CD4-positive, alpha-beta memory T cell (primary cell): ENCODE measurements around the gene SIX5. TPM values are rescaled to one million over a fixed set of nuclear protein-coding genes. Genes with fewer than 3 reads are reported as not detected.

Source experiments
- CTCF ChIA-PET: fragments of 350-600 bp; sonication (Branson Sonifier 250); formaldehyde crosslinking; loops from one replicate; lab custom pipeline; 2021; ENCODE audit warnings: inconsistent platforms; ENCODE audit not compliant: partially characterized antibody; lab: Charles Lee
- POLR2A ChIA-PET: fragments of 350-600 bp; sonication (Branson Sonifier 250); formaldehyde crosslinking; loops from one replicate; lab custom pipeline; 2021; ENCODE audit not compliant: partially characterized antibody; lab: Charles Lee
- DNase-seq, 5 donors: peaks; one replicate each; pipeline versions ENCODE4 v3.0.0 to v3.0.0-alpha.2; 2020 to 2022; ENCODE audit warnings: mixed read lengths in 1 of 5
- H3K27ac ChIP-seq: one replicate; pipeline ENCODE4 v1.7.0; 2013; ENCODE audit warnings: low read depth, low read length
- H3K27me3 ChIP-seq: 2 replicates; pipeline ENCODE4 v1.7.0; 2013; ENCODE audit warnings: mild to moderate bottlenecking, low read length, moderate library complexity; ENCODE audit not compliant: insufficient read depth
- H3K36me3 ChIP-seq: 2 replicates; pipeline ENCODE4 v1.7.0; 2013; ENCODE audit warnings: mild to moderate bottlenecking, low read length, moderate library complexity; ENCODE audit not compliant: insufficient read depth
- H3K4me1 ChIP-seq: 2 replicates; pipeline ENCODE4 v1.7.0; 2013; ENCODE audit warnings: mild to moderate bottlenecking, low read length, moderate library complexity; ENCODE audit not compliant: insufficient read depth
- H3K4me3 ChIP-seq, 2 donors: one replicate each; pipeline ENCODE4 v1.7.0; 2013; ENCODE audit warnings: low read length in 2 of 2, mild to moderate bottlenecking in 1 of 2
- H3K9me3 ChIP-seq, 2 donors: one replicate each; pipeline ENCODE4 v1.7.0; 2013; ENCODE audit warnings: low read length in 2 of 2, control low read depth in 1 of 2; ENCODE audit not compliant: control insufficient read depth in 1 of 2
- H3K27ac Mint-ChIP-seq, 7 donors: one replicate each; pipeline ENCODE4 v1.8.0; 2020 to 2021; ENCODE audit warnings: mixed read lengths in 7 of 7, mild to moderate bottlenecking in 6 of 7, inconsistent platforms in 3 of 7, moderate library complexity in 3 of 7
- H3K27me3 Mint-ChIP-seq, 2 donors: one replicate each; pipeline ENCODE4 v1.8.0; 2020 to 2021; ENCODE audit warnings: mixed read lengths in 2 of 2
- H3K36me3 Mint-ChIP-seq, 2 donors: one replicate each; pipeline ENCODE4 v1.8.0; 2020 to 2021; ENCODE audit warnings: mixed read lengths in 2 of 2, inconsistent platforms in 1 of 2, mild to moderate bottlenecking in 1 of 2
- H3K4me1 Mint-ChIP-seq, 4 donors: one replicate each; pipeline ENCODE4 v1.8.0; 2020 to 2021; ENCODE audit warnings: mixed read lengths in 4 of 4, mild to moderate bottlenecking in 1 of 4
- H3K4me3 Mint-ChIP-seq, 8 donors: one replicate each; pipeline ENCODE4 v1.8.0; 2020 to 2021; ENCODE audit warnings: mixed read lengths in 8 of 8, mild to moderate bottlenecking in 7 of 8, moderate library complexity in 6 of 8, inconsistent platforms in 3 of 8
- H3K9me3 Mint-ChIP-seq, 8 donors: one replicate each; pipeline ENCODE4 v1.8.0; 2020 to 2021; ENCODE audit warnings: mixed read lengths in 8 of 8, mild to moderate bottlenecking in 5 of 8, inconsistent platforms in 3 of 8, moderate library complexity in 1 of 8
- intact Hi-C: fragments of 100-400 bp; cut with micrococcal nuclease; formaldehyde crosslinking; loops from one replicate; pipeline ENCODE4 v1.15.1; 2023
- polyA plus RNA-seq, 2 donors: library from polyadenylated mRNA; unstranded; fragments of 300-500 nt; fragmentation: Illumina TruSeq; gene quantifications; one replicate each; pipeline ENCODE4 v1.2.3, GENCODE V29; 2021
- total RNA-seq, 2 experiments: library from RNA; stranded (reverse); gene quantifications; one replicate each; pipeline ENCODE4 v1.2.3, GENCODE V29; 2021

SIX5 gene
- total and polyA plus RNA-seq, 4 experiments from 2014 or later, result 0.08 to 1.7 (median 1.5) TPM; not detected in 1

DNA sequence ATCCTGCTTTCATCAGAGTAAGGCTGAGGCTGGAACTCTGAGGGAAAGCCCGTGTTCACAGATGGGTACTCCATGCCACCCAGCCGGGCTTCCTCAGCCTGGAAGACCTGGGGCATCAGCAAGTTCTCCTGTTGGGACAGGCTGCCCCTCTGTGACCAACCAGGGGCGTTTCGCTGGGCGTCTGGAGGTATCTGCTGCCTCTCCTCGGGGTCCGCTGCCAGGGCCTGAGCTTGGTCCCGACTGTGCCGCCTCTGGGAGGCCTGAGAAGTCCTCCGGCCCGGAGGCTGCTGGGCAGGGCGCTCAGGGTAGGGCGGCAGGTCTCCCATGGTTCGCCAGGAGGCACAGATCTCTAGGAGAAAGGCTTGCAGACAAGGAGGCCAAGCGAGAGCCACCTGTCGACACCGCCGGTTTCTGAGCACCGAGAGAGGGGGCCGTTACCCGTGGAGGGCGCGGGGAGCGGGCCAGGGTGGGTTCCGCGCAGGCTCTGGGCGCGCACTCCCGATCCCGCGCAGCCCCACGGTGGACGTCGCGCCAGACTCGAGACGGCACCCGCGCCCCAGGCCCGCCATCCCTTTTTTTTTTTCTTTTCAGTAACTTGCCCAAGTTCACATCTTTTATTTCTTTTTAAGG is 45.9 kb upstream of the SIX5 start, which contains the start of gene RSPH6A:
RSPH6A (minus strand) TSS at position 458 of the 630 bp plus-strand sequence; CDS start at position 326, 132 bp downstream.
- DNase-seq, result no peak
- no peaks in the 10 kb centered on the region for H3K27me3 ChIP-seq
- no peaks in the 10 kb centered on the region for H3K36me3 ChIP-seq
- Mint-ChIP-seq H3K4me1 (peaks cover 0 to 6% (median 4%) of the 10 kb centered on the region in 4 donors), H3K36me3 (peaks cover 0 to 10% of the 10 kb centered on the region in 2 donors), H3K27ac (peak within 1 kb of the TSS in 1 of 7 donors; percentile 68), H3K4me3 (no peak within 1 kb of the TSS), H3K27me3 (no peaks in the 10 kb centered on the region), H3K9me3 (peaks cover 0 to 2% (median 0%) of the 10 kb centered on the region in 8 donors)
- intact Hi-C loops, result no loop called here
- peaks cover 4% of the 10 kb centered on the region for H3K4me1 ChIP-seq
- ChIA-PET CTCF (interaction anchor here (1.2 kb wide), 1 partner anchor 13 kb away, joined by 4 read pairs; no protein-coding TSS in a partner anchor), POLR2A (no interaction called here)
- no peaks in the 10 kb centered on the region for H3K9me3 ChIP-seq
- no peak within 1 kb of the TSS for H3K4me3 ChIP-seq
- no peak within 1 kb of the TSS for H3K27ac ChIP-seq

DNA sequence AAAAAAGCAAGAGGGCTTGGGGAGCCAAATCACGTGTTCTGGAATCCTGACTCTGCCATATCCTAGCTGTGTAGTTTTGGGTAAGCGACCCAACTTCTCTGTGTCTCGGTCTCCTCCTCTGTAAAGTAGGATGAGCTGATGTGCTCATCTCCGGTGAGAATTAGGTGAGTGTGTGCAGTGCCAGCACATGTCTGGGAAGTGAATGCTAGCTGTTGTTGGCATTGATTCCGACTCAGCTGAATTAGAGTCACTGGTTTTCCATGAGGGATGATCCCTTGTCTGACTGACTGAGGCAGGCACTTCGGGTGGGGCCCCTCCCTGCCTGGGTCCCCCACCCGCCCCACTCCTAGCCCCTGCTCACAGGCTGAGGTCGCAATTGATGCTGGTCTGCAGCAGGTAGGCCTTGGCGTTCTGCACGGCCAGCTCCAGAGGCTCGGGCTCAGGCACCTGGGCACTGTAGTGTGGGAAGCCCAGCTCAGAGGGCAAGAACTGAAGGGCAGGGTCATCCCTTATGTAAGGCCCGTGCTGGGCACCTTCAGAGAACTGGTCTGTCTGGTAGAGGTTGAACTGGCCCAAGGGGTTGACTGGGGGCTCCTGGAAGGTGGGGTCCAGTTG is 45.2 kb upstream of the SIX5 start:
- no peak overlapping the region for H3K4me3 Mint-ChIP-seq
- CTCF ChIA-PET, result interaction anchor here (1.2 kb wide), 2 partner anchors 12 to 15 kb away, joined by 4 to 6 read pairs; no protein-coding TSS in a partner anchor
- POLR2A ChIA-PET, result interaction anchor here (0.7 kb wide), 1 partner anchor 41 kb away, joined by 3 read pairs; no protein-coding TSS in a partner anchor

DNA sequence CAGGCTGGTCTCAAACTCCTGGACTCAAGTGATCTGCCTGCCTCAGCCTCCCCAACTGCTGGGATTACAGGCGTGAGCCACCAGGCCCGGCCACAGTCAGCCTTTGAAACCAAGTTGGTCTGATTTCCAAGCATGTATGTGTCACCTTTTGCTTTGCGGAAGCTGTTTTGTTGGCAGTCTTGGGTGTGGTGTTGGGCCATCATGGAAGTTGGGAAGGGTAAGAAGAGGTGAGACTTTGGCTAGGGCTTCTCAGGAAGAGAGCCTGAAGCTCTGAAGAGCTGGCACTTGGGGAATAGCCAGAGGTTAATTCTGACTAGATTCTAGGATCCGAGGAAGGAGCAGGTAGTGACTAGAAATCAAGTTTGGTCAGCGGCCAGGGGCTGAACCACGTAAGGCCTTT is 43.2 kb upstream of the SIX5 start:
- no peaks in the 10 kb centered on the region for H3K36me3 ChIP-seq
- no peaks in the 10 kb centered on the region for H3K9me3 ChIP-seq
- H3K27me3 ChIP-seq, result no peaks in the 10 kb centered on the region
- intact Hi-C loops, result no loop called here
- peaks cover 0 to 5% (median 3%) of the 10 kb centered on the region in 4 donors for H3K4me1 Mint-ChIP-seq
- H3K4me1 ChIP-seq, result peaks cover under 1% of the 10 kb centered on the region
- ChIA-PET POLR2A (no interaction called here), CTCF (interaction anchor here (0.6 to 1.2 kb wide), 2 partner anchors 10 to 38 kb away, joined by 3 to 4 read pairs; no protein-coding TSS in a partner anchor)
- no peak overlapping the region for H3K4me3 Mint-ChIP-seq
- DNase-seq, result no peak
- no peak overlapping the region for H3K4me3 ChIP-seq
- peaks cover 0 to 2% of the 10 kb centered on the region in 2 donors for H3K36me3 Mint-ChIP-seq
- H3K27me3 Mint-ChIP-seq, result no peaks in the 10 kb centered on the region
- peaks cover 0 to 2% (median 0%) of the 10 kb centered on the region in 8 donors for H3K9me3 Mint-ChIP-seq
- no peak overlapping the region for H3K27ac ChIP-seq
- peak overlapping the region in 1 of 7 donors; percentile 28 for H3K27ac Mint-ChIP-seq

More for the DNA sequence above, 45.2 kb upstream of the SIX5 start:
- Histone ChIP-seq H3K4me3 (no peak overlapping the region), H3K27me3 (no peaks in the 10 kb centered on the region), H3K9me3 (no peaks in the 10 kb centered on the region), H3K4me1 (peaks cover 4% of the 10 kb centered on the region), H3K27ac (no peak overlapping the region), H3K36me3 (no peaks in the 10 kb centered on the region)
- Mint-ChIP-seq H3K36me3 (peaks cover 0 to 4% of the 10 kb centered on the region in 2 donors), H3K27me3 (no peaks in the 10 kb centered on the region), H3K4me1 (peaks cover 0 to 6% (median 4%) of the 10 kb centered on the region in 4 donors), H3K9me3 (peaks cover 0 to 2% (median 0%) of the 10 kb centered on the region in 8 donors), H3K27ac (peak overlapping the region in 1 of 7 donors; percentile 68)
- no peak for DNase-seq
- intact Hi-C loops, result no loop called here

DNA sequence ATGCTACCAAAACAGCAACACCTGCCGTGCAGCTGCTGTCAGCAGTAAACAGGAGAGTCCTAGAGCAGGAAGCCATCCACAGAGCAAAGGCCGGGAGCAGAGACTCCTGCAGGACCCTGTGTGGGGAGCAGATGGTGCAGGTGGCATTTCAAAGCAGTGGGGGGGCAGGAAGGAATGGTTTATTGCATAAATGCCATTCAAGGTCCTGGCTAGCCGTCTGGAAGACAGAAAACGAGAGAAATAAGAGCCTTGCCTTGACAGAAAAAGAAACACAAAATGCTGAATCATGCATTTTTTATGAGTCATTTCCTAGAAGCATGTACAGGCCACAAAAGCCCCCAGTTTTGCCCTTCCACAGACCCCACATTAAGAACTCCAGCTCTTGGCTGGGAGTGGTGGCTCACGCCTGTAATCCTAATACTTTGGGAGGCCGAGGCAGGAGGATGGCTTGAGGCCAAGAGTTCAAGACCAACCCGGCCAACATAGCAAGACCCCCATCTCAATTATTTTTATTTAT is 40.6 kb upstream of the SIX5 start:
- no peaks in the 10 kb centered on the region for H3K27me3 Mint-ChIP-seq
- no peak for DNase-seq
- ChIA-PET CTCF (interaction anchor here (0.8 to 2.0 kb wide), 3 partner anchors 7 to 39 kb away, joined by 3 to 9 read pairs (median 4); no protein-coding TSS in a partner anchor), POLR2A (no interaction called here)
- H3K4me1 ChIP-seq, result no peaks in the 10 kb centered on the region
- no peak overlapping the region for H3K4me3 ChIP-seq
- H3K36me3 ChIP-seq, result no peaks in the 10 kb centered on the region
- H3K4me1 Mint-ChIP-seq, result no peaks in the 10 kb centered on the region
- no peak overlapping the region for H3K27ac ChIP-seq
- H3K9me3 Mint-ChIP-seq, result peaks cover 0 to 2% (median 0%) of the 10 kb centered on the region in 8 donors
- H3K27me3 ChIP-seq, result no peaks in the 10 kb centered on the region
- no peak overlapping the region for H3K27ac Mint-ChIP-seq
- H3K9me3 ChIP-seq, result no peaks in the 10 kb centered on the region
- H3K4me3 Mint-ChIP-seq, result no peak overlapping the region
- no peaks in the 10 kb centered on the region for H3K36me3 Mint-ChIP-seq
- intact Hi-C loops, result no loop called here

DNA sequence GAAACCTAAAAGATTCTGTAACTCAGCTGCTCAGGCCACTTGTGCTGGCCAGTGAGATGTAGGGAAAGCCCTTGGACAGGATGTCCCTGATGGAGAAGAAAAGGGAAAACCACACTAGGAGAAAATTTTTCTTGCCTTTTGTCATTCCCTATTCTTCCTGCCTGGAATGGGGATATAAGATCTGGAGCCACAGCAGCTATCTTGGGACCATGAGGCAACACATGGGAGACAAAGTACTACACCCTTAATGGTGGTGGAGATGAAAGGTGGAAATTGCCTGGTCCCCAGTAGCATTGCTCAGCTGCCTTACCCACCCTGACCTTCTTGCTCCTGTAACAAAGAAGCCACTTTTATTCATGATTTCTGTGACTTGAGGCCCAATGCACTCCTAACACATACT is 36.7 kb upstream of the SIX5 start:
- DNase-seq, result no peak
- Mint-ChIP-seq H3K27me3 (peaks cover 3 to 6% of the 10 kb centered on the region in 2 donors), H3K4me1 (no peaks in the 10 kb centered on the region), H3K36me3 (no peaks in the 10 kb centered on the region), H3K9me3 (no peaks in the 10 kb centered on the region), H3K4me3 (no peak overlapping the region), H3K27ac (no peak overlapping the region)
- intact Hi-C loops, result no loop called here
- CTCF ChIA-PET, result interaction anchor here (2.9 kb wide), 1 partner anchor 12 kb away, joined by 11 read pairs; no protein-coding TSS in a partner anchor
- Histone ChIP-seq H3K4me1 (no peaks in the 10 kb centered on the region), H3K27me3 (no peaks in the 10 kb centered on the region), H3K4me3 (no peak overlapping the region), H3K9me3 (no peaks in the 10 kb centered on the region), H3K36me3 (no peaks in the 10 kb centered on the region), H3K27ac (no peak overlapping the region)
- POLR2A ChIA-PET, result no interaction called here

DNA sequence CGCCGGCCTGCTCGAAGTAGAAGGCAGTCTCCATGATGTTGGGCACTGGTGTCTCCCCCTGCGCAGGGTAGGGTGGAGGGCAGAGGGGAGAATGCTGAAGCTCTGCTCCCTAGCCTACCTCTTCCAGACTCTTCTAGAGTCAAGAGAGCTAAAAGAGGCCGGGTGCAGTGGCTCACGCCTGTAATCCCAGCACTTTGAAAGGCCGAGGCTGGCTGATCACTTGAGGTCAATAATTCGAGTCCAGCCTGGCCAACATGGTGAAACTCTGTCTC is 35.8 kb upstream of the SIX5 start:
- no peak overlapping the region for H3K27ac Mint-ChIP-seq
- intact Hi-C loops, result no loop called here
- no peak for DNase-seq
- H3K4me3 Mint-ChIP-seq, result no peak overlapping the region
- H3K4me1 Mint-ChIP-seq, result no peaks in the 10 kb centered on the region
- ChIA-PET POLR2A (no interaction called here), CTCF (interaction anchor here (0.6 to 2.9 kb wide), 2 partner anchors 13 to 35 kb away, joined by 3 to 11 read pairs; no protein-coding TSS in a partner anchor)
- Histone ChIP-seq H3K9me3 (no peaks in the 10 kb centered on the region), H3K4me3 (no peak overlapping the region), H3K27ac (no peak overlapping the region), H3K4me1 (no peaks in the 10 kb centered on the region), H3K36me3 (no peaks in the 10 kb centered on the region), H3K27me3 (no peaks in the 10 kb centered on the region)
- peaks cover 3 to 6% of the 10 kb centered on the region in 2 donors for H3K27me3 Mint-ChIP-seq
- H3K9me3 Mint-ChIP-seq, result no peaks in the 10 kb centered on the region
- H3K36me3 Mint-ChIP-seq, result no peaks in the 10 kb centered on the region
